Activated CD4-positive, CD25-positive, alpha-beta regulatory T cell treated with anti-CD3 and anti-CD28 coated beads, Interleukin-2, amount 50 U/mL, for 72 hours (primary cell): ENCODE data around the gene PAX2.

Experiments used
- DNase-seq: peaks from one replicate; pipeline ENCODE4 v3.0.0; 2021

PAX2 gene

DNA sequence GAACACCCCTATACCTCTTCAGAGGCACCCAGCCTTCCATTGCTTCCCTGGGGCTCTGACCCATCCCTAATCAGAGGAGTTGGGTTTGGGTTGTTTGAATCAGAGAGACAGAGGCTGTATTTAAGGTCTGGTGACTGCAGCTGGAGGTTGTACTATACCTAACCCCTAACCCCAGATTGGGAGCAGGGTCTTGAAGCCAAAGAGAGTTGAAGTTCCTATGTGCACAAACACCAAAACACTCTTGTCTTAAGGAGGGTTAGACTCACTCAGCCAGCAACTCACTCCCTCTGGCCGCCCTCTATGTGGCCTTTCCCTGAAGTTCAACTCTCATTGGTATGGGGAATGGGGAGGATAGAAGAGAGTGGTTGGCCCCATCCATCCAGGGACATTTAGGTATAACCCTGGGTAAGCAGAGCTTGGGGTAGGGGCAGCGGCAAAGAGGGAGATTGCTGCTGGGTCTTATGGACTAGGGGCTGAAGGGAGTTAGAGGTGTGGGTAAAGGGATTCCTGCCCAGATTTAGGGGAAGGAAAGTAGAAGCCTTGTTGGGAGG lies 80.0 kb downstream of the PAX2 start:
- no peak for DNase-seq

DNA sequence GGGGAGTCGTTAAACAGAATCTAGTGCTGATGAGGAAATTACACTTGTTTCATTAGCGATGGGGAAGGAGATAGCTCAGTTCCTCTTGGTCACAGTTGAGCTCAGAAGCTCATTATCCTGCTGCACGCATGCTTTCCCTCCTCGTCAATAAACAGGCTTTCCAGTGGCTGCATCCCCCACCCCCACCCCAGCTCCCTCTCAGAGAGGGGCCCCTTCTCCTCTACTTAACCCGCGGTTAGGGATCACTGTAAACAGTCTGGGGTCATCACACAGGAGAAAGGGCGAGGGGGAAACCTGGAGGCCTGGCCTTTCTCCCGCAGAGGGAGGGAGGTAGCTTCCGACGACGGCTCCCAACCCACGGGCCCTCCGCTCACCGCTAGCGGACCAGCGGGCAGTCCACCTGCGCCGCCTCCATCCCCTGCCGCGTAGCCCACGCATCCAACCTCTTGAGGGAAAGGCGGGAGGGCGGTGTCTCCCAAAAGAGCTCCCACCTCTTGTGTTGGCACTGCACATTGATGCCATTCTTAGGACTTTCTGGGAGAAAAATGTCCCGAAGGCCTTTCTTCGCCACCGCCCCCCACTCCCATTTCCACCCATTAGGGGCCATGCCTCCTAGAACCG lies 80.8 kb downstream of the PAX2 start:
- no peak for DNase-seq

DNA sequence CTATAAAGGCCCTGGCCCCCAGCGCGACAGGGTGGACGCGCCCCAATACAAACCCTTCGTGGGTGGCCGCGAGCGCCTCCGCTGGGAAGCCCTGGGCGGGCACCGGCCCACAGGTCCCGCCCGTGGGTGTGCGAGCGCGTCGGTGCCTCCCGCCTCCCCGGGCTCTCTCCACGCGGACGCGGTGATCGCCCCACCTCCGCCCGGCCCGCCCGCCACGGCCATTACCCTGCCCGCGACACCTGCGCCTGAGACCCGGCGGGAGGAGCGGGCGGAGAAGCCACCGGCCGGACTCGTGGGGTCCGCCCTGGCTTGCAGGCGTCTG lies 81.2 kb downstream of the PAX2 start:
- no peak for DNase-seq

DNA sequence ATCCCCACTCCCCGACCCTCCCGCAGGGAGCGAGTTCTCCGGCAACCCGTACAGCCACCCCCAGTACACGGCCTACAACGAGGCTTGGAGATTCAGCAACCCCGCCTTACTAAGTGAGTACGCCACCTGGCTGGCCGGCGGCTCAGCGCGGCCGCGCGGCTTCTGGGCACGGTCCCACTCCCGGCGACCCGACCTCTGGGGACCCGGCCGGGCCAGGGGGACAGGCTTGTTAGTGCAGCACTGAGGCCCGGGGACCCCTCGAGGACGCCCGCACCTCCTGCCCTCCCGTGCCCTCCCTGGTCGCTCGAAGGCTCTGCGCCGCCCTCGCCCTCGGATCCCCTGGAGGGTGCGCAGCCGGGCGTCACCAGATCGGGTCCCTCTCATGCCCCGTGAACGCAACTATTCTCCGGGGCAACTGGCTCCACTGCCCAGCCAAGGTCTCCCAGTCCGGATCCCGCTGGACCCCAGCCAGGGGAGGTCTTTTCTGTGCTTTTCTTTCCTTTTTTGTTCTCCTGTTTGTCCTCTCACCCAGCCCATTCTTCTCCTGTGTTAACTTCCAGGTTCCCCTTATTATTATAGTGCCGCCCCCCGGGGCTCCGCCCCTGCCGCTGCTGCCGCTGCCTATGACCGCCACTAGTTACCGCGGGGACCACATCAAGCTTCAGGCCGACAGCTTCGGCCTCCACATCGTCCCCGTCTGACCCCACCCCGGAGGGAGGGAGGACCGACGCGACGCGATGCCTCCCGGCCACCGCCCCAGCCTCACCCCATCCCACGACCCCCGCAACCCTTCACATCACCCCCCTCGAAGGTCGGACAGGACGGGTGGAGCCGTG lies 81.8 kb downstream of the PAX2 start:
- no peak for DNase-seq

DNA sequence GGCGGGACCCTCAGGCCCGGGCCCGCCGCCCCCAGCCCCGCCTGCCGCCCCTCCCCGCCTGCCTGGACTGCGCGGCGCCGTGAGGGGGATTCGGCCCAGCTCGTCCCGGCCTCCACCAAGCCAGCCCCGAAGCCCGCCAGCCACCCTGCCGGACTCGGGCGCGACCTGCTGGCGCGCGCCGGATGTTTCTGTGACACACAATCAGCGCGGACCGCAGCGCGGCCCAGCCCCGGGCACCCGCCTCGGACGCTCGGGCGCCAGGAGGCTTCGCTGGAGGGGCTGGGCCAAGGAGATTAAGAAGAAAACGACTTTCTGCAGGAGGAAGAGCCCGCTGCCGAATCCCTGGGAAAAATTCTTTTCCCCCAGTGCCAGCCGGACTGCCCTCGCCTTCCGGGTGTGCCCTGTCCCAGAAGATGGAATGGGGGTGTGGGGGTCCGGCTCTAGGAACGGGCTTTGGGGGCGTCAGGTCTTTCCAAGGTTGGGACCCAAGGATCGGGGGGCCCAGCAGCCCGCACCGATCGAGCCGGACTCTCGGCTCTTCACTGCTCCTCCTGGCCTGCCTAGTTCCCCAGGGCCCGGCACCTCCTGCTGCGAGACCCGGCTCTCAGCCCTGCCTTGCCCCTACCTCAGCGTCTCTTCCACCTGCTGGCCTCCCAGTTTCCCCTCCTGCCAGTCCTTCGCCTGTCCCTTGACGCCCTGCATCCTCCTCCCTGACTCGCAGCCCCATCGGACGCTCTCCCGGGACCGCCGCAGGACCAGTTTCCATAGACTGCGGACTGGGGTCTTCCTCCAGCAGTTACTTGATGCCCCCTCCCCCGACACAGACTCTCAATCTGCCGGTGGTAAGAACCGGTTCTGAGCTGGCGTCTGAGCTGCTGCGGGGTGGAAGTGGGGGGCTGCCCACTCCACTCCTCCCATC lies 82.7 kb downstream of the PAX2 start:
- peak; percentile 40 for DNase-seq

DNA sequence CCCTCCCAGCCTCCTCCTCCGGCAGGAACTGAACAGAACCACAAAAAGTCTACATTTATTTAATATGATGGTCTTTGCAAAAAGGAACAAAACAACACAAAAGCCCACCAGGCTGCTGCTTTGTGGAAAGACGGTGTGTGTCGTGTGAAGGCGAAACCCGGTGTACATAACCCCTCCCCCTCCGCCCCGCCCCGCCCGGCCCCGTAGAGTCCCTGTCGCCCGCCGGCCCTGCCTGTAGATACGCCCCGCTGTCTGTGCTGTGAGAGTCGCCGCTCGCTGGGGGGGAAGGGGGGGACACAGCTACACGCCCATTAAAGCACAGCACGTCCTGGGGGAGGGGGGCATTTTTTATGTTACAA lies 83.3 kb downstream of the PAX2 start:
- no peak for DNase-seq

DNA sequence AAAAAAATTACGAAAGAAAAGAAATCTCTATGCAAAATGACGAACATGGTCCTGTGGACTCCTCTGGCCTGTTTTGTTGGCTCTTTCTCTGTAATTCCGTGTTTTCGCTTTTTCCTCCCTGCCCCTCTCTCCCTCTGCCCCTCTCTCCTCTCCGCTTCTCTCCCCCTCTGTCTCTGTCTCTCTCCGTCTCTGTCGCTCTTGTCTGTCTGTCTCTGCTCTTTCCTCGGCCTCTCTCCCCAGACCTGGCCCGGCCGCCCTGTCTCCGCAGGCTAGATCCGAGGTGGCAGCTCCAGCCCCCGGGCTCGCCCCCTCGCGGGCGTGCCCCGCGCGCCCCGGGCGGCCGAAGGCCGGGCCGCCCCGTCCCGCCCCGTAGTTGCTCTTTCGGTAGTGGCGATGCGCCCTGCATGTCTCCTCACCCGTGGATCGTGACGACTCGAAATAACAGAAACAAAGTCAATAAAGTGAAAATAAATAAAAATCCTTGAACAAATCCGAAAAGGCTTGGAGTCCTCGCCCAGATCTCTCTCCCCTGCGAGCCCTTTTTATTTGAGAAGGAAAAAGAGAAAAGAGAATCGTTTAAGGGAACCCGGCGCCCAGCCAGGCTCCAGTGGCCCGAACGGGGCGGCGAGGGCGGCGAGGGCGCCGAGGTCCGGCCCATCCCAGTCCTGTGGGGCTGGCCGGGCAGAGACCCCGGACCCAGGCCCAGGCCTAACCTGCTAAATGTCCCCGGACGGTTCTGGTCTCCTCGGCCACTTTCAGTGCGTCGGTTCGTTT lies 83.9 kb downstream of the PAX2 start:
- DNase-seq: no peak

DNA sequence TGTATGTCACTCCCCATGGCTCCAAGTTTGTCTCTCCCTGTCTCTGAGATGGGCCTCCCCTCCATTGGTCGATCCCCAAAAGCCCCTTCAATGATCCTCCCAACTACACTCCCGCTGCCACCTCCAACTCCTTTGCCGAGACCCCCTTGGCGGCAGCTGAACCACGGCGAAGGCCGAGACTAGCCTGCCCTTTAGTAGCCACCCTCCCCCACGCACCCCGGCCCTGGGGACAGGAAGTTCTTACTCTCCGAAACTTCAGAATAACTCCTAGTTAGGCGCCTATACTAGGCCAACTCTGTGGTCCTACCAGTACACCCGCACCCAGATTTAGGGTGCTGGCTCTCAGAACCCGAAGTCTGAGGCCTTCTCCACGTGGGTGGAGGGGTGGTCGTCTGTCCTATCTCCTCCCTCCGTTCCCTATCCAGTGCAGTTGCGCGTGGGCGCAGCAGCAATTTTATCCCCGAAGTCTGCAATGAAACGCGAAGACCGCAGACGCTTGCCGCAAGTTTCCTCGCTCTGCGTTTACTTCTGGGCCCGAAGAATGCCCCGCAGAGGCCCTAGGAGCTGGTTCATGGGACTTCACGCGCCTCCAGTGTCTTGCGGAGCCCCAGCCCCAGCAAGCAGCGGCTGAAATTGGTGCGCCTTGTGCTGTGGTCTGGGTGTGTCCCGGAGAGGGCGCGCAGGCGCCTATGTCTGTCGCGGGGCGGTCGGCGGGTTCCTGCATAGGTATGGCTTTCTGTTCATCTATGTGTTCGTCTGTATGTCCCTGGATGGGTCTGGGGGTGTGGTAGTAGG lies 84.7 kb downstream of the PAX2 start:
- no peak for DNase-seq

DNA sequence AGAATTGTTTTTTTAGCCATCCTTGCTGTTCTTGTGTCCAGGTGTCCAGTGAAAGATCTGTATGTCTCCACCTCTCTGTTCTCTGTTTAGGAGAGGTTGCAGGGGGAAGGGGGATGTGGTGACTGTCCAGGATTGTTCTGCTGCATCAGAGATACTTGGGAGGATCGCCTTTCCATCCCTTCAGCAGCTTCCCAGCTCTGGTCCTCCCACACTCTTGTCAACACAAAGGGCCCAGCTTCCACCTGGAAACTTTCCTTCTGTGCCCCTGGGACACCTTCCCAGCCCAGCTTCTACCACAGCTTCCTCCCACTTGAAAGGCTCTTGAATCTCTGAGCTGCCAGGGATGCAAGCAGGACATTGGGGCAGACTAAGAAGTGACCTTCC lies 85.3 kb downstream of the PAX2 start:
- no peak for DNase-seq

DNA sequence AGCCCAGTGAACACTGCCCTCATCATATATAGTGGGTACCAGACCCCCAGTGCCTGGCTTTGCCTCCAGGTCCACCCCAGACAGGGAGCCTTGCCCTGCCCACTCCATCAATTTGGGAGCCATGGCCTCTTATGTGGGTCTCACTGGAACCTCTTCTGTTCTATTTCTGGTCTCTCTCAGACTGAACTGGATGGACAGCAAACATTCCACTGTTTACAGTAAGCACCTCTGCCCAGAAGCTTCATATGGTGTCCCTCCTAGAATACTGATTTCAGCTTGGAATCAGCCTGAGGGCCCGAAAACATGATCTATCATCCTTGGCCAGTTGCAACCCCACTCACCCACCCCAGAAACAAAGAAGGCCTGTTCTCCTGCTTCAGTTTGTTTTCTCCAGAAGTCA lies 86.4 kb downstream of the PAX2 start:
- DNase-seq: no peak

DNA sequence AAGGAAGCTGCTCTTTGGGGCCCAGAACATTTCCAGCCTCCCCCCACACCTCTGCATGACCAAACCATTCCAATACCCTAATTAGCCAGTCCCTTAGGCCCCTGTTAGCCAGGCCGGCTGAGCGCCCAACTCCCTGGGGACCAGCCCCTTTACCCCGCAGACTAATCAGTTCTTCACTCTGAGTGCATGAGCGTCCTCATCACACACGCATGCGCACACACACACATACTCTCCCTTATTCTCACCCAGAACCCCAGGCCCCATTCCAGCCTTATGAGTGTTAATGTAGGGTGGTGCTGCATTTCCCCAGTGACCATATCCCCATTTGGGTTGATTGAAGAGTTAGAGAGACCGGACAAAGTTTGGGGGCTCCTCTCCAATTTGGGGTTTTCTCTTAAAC lies 90.4 kb downstream of the PAX2 start:
- DNase-seq: no peak

DNA sequence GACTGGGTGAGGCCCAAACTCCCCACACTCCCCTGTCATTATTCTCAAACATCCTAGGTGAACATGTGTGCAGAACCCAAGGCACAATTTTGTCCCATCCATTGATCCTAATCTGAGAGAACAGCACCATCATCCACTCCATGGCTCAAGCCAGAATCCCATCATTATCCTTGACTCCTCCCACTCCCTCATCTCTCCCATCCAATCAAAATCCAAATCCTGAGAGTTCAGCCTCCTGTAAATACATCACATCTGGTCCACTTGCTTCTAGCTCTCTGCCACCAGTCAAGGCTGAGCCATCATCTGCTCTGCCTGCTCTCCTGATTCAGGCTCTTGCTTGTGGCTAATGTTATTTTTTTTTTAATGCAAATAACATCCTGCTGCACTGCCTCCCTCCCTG lies 91.5 kb downstream of the PAX2 start:
- DNase-seq: no peak

DNA sequence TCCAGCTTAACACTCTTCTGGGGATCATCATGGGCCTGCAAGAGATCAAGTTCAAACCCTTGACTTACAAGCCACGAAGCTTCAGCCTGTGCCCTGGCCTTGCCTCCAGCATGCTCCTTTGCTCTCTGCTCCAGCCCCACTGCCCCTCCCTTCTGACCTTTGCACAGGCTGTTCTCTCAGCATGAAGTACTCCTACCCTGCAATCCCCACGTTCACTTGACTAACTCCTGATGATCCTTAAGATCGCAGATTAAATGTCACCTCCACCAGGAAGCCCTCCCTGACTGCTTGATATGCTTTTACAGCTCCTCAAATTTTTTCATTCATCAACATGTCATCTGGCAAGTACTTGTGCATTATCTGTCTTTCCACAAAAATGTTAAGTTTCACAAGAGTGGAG lies 91.9 kb downstream of the PAX2 start:
- no peak for DNase-seq

DNA sequence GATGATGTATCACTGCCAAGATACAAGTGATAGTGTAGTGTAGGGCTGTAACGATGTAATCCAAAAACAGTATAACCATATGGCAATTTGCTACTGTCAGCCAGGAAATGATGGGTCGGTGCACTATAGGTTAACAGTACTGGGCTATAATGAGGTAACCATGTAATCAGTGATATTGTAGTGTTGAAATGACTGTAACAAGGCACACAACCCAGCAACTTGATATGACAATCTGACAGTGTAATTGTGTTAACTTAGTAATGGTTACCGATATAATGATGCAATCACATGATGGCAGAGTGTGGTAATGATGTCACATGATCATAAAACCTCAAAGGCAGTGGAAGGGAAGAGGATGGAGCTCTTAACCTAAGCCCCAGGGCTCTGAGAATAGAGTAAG lies 93.6 kb downstream of the PAX2 start:
- DNase-seq: no peak

DNA sequence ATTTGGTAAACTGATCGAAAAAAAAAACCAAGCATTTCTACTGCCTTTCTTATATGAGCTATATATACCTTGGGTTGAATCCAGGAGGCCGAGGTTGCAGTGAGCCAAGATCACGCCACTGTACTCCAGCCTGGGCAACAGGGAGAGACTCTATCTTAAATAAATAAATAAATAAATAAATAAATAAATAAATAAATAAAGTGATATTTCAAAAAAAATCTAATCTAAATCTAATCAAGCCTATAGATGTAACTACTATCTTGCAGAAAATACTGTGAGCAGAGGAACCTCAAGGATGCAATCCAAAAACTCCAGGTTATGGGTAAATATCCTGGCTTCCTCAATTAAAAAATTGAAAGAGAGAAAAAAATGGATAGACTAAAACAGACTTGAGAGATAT lies 96.1 kb downstream of the PAX2 start:
- no peak for DNase-seq

DNA sequence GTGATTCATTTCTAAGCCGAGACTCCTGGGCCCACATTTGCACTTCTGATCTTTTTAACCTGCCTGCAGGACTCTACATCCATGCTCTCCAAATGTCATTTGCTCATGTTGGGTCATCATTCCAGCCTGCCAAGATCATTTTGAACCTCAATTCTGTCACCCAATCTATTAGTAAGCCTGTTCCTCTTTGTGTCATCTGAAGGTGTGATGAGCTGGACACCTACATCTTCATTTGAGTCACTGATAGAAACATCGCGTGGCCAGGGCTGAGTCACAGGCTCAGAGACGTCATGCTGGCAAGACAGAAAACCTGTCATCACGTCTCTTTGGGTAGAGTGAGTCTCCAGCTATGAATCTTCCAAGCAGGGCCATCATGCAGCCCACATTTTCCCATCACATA lies 102.1 kb downstream of the PAX2 start:
- peak; percentile 47 for DNase-seq

DNA sequence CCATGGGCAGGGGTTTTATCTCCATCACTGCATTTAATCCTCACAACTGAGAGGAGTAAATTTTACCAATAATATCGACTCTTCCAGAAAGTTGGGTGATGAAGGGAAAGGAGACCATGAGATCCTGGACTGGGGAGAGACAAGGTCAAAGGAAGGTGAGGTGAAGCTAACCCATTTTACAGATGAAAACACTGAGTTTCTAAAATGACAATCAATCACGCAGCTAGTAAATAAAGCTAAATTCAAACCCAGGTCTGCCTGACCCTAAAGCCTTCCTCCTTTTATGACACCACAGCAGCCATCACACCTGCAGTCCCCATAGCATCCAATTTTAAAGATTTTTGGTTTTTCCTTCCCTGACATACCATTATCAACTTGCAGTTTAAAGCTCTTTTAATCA lies 103.4 kb downstream of the PAX2 start:
- DNase-seq: no peak

DNA sequence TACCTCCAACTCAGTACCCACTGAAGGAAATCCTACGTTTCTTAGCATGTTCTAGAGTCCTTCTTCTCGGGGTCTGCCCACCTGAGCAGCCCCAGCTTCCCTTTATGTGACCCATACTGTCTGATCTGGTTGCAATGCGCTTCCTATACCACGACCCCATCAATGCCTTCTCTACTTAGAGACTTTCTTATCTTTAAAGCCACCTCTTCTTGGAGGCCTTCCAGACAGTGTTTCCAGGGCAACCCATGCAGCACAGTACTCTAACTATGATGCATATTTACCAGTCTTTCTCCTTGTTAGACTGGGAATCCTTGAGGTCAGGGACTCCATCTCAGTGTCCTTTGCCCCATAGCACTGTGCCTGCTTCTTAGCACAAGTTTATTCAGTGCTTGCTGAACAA lies 112.9 kb downstream of the PAX2 start:
- no peak for DNase-seq

DNA sequence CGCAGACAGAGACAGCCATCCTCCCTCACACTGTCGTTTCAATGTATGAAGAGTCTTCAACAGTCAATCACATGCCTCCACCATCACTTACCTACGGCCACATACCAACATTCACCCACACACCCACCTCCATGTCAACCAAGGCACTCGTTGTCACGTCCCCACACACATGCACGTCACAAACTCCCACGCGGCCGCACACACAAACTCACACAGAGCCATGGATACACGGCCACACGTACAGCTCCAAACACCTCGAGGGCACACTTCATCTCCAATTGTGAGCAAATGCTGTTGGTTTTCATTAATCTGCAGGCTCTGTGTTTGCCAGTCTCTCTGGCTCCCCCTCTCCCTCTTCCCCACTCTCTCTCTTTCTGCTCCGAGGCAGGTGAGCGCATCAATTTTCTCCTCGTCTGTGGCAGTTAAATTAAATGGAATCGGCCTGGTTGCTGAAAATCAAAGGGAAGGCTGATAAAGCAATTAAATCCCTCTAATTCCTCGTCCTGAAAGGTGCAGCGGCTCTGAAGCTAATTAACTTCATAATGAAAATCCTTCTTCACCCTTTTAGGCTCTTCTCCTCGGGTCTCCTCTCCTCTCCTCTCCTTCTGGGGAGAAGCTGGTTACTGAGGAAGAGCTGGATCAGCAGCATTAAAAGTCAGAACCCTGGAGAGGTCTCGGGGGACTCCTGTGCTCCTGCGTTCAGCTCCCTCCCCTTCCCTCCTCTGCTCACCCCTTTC lies 113.5 kb downstream of the PAX2 start:
- no peak for DNase-seq

DNA sequence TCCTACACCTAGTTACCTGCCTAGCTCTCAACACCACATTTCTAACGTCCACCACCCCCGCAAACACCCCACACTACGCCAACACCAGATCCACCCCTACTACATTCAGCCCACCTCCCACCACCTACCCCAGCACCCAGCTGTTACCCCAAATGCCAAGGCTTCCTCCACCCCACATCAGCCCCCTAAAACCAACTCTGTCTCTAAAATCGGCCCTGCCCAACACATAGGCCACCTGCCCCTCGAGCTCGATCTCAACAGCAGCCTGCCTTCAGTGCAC lies 114.0 kb downstream of the PAX2 start:
- DNase-seq: no peak

DNA sequence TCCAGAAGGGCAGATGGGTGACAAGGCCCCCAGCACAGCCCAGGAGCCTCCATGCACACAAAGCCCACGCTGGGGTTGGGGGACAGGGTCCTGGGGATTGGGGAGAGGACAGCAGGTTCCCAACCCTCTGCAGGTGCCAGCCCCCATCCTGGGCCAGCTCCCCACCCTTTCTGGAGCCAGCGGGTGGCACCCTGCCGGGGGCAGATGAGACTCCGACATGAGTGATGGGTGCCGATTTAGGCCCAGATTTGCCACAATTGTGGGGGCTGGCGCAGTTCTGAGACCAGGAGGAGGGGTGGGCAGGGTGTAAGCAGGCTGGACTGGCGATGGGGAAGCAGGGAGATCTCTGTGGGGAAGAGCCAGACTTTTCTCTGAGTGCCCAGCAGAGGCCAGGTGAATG lies 118.1 kb downstream of the PAX2 start:
- DNase-seq: no peak
